GM12892 (cell line): Measurements from ENCODE around the gene SLC25A25.

Source experiments
- POLR2A ChIP-seq: IDR thresholded peaks from 2 replicates; pipeline ENCODE4 v1.6.1; 2011; ENCODE audit warnings: low read depth, low read length, control low read depth
- POLR2AphosphoS5 ChIP-seq: IDR thresholded peaks from 2 replicates; pipeline ENCODE4 v1.6.1; 2011; ENCODE audit warnings: low read depth, low read length, control low read depth
- TAF1 ChIP-seq: IDR thresholded peaks from 2 replicates; pipeline ENCODE4 v1.6.1; 2011; ENCODE audit warnings: low read depth, mild to moderate bottlenecking, control low read depth, low read length, borderline replicate concordance

GRCh38 chr9:128059365-128059983 lies 8.6 kb upstream of the SLC25A25 start:
- no peak for TF ChIP-seq POLR2AphosphoS5
- no peak for TF ChIP-seq POLR2A
- no peak for TF ChIP-seq TAF1
